ENCODE data around the gene ERICH3.

DNA sequence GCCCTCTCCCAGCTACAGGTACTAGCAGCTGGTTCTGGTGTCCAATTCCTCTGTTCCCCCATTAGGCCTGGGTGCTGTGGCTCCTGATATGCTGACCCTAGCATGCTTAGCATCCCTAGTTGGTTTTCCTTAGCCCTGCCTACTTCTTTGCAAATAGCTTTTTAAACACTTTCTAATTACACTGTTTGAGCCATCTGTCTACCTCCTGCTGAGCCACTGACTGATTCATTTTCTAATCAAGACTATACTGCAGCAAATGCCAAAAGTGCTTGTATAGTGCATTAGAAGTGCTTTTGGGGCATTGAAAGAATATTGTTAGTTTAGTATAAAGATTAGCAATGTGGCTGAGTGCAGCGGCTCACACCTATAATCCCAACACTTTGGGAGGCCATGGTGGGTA lies 36.3 kb downstream of the ERICH3 start:
- TF ChIP-seq POLR2AphosphoS5 (IDR thresholded peaks at IDR 0.05; ENCODE audit: control insufficient read depth, insufficient read depth, low read depth, low read length) (no peak), FOXM1 (IDR thresholded peaks at IDR 0.05; ENCODE audit: low read depth) (no peak), FOXM1 (CRISPR knock-in tag; IDR thresholded peaks at IDR 0.05; ENCODE audit: low read depth) (no peak), SNRNP70 (optimal IDR thresholded peaks at IDR 0.05; ENCODE audit: low read depth, low read length) (no peak), TCF7L2 (IDR thresholded peaks at IDR 0.05; ENCODE audit: low read depth, low read length) (no peak), POLR2A (conservative IDR thresholded peaks at IDR 0.05) (no peak), SRF (CRISPR knock-in tag; IDR thresholded peaks at IDR 0.05) (no peak), BACH1 (tag; IDR thresholded peaks at IDR 0.05) (no peak)
- TF ChIP-seq, protein P1, sequence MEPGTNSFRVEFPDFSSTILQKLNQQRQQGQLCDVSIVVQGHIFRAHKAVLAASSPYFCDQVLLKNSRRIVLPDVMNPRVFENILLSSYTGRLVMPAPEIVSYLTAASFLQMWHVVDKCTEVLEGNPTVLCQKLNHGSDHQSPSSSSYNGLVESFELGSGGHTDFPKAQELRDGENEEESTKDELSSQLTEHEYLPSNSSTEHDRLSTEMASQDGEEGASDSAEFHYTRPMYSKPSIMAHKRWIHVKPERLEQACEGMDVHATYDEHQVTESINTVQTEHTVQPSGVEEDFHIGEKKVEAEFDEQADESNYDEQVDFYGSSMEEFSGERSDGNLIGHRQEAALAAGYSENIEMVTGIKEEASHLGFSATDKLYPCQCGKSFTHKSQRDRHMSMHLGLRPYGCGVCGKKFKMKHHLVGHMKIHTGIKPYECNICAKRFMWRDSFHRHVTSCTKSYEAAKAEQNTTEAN (CRISPR knock-in tag; IDR thresholded peaks at IDR 0.05): no peak
- TF ChIP-seq, protein P2, sequence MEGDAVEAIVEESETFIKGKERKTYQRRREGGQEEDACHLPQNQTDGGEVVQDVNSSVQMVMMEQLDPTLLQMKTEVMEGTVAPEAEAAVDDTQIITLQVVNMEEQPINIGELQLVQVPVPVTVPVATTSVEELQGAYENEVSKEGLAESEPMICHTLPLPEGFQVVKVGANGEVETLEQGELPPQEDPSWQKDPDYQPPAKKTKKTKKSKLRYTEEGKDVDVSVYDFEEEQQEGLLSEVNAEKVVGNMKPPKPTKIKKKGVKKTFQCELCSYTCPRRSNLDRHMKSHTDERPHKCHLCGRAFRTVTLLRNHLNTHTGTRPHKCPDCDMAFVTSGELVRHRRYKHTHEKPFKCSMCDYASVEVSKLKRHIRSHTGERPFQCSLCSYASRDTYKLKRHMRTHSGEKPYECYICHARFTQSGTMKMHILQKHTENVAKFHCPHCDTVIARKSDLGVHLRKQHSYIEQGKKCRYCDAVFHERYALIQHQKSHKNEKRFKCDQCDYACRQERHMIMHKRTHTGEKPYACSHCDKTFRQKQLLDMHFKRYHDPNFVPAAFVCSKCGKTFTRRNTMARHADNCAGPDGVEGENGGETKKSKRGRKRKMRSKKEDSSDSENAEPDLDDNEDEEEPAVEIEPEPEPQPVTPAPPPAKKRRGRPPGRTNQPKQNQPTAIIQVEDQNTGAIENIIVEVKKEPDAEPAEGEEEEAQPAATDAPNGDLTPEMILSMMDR (IDR thresholded peaks at IDR 0.05 in 2 of 3, conservative IDR thresholded peaks at IDR 0.05 in 1 of 3; ENCODE audit: insufficient read depth in 2 of 3, low read depth in 1 of 3, low read length in 3 of 3): no peak
